Measurements from ENCODE around the gene C16orf96. TPM values are rescaled to one million over a fixed set of nuclear protein-coding genes. Genes with fewer than 3 reads are reported as not detected.
A peak's percentile ranks its signal among the peaks of the same experiment; 100 is the strongest.

C16orf96 gene
- total and polyA plus RNA-seq, 10 donors: 0.06 to 0.33 (median 0.21) TPM

- DNase-seq: no peak
- H3K4me3 ChIP-seq: no peak overlapping the region
- no peaks in the 10 kb centered on the region for H3K9me3 ChIP-seq
- no peak overlapping the region for H3K27ac ChIP-seq
- TF ChIP-seq, protein P1, sequence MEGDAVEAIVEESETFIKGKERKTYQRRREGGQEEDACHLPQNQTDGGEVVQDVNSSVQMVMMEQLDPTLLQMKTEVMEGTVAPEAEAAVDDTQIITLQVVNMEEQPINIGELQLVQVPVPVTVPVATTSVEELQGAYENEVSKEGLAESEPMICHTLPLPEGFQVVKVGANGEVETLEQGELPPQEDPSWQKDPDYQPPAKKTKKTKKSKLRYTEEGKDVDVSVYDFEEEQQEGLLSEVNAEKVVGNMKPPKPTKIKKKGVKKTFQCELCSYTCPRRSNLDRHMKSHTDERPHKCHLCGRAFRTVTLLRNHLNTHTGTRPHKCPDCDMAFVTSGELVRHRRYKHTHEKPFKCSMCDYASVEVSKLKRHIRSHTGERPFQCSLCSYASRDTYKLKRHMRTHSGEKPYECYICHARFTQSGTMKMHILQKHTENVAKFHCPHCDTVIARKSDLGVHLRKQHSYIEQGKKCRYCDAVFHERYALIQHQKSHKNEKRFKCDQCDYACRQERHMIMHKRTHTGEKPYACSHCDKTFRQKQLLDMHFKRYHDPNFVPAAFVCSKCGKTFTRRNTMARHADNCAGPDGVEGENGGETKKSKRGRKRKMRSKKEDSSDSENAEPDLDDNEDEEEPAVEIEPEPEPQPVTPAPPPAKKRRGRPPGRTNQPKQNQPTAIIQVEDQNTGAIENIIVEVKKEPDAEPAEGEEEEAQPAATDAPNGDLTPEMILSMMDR (IDR thresholded peaks at IDR 0.05 in 8 of 11, conservative IDR thresholded peaks at IDR 0.05 in 3 of 11): no peak
- TF ChIP-seq POLR2A (IDR thresholded peaks at IDR 0.05) (no peak), POLR2AphosphoS5 (IDR thresholded peaks at IDR 0.05) (no peak)
- intact Hi-C loops (cut with DNase I; ENCODE audit: low total_unique reads): no loop called here
- H3K36me3 ChIP-seq: peaks cover 0 to 46% (median 26%) of the 10 kb centered on the region in 6 donors
- H3K4me1 ChIP-seq: peaks cover 10 to 38% (median 29%) of the 10 kb centered on the region in 6 donors
- H3K27me3 ChIP-seq (replicated peaks in 1 of 7): no peaks in the 10 kb centered on the region
- 73 to 85% (median 77%) methylated on average over 8 of the region's 8 CpGs for WGBS, 5 donors
Measured at GRCh38 chr16:4608704-4608980, 52.5 kb downstream of the C16orf96 start.

DNA sequence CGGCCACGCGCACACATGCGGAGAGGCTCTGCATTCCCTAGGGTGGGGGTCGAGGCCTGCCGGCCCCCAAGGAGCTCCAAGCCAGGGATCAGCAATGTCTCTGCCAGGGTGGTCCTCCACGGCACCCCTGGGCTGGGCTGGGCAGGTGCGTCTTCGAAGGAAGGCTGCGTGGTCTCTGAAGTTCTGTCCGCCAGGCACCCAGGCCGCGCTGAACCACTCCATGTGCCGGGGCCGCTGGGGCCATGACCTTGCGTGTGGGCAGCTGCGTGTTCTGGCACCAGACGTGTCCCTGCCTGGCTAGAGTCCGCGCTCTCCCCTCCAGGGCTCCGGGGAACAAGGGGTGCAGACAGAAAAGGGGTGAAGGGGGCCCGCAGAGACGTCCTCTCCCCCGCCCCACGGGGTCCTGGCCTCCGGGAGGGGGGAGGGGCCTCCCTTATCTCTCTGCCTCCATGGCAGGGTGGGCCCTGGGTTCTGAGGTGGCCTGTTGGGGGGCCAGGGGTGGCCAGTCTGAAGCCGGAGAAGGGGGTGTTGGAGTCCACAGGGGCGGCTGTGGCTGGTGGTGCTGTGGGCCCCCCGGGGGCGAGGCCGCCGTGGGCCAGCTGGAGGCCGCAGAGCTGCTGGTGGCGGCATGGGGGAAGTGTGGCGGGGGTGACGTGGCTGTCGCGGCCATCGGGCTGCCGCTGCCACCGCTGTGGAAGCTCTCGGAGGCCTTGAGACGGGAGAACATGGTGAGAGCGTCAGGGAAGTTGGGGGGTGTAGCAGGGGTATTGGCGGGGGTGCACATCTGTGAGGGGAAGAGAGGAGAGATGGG is 53.3 kb downstream of the C16orf96 start:
- no peak overlapping the region for H3K4me3 ChIP-seq
- TF ChIP-seq, protein P1 (IDR thresholded peaks at IDR 0.05 in 8 of 11, conservative IDR thresholded peaks at IDR 0.05 in 3 of 11): no peak
- TF ChIP-seq POLR2AphosphoS5 (IDR thresholded peaks at IDR 0.05) (peak in 1 of 3 donors; percentile 31), POLR2A (IDR thresholded peaks at IDR 0.05) (no peak)
- H3K9me3 ChIP-seq: no peaks in the 10 kb centered on the region
- peak; percentile 72 for DNase-seq
- H3K27me3 ChIP-seq (replicated peaks in 1 of 7): no peaks in the 10 kb centered on the region
- 79 to 93% (median 87%) methylated on average over 34 to 45 of the region's 45 CpGs for WGBS, 5 donors
- H3K4me1 ChIP-seq: peaks cover 13 to 42% (median 33%) of the 10 kb centered on the region in 6 donors
- intact Hi-C loops (cut with DNase I; ENCODE audit: low total_unique reads): no loop called here
- peaks cover 0 to 46% (median 26%) of the 10 kb centered on the region in 6 donors for H3K36me3 ChIP-seq
- H3K27ac ChIP-seq: no peak overlapping the region

GRCh38 chr16:4610011-4611005 is 54.2 kb downstream of the C16orf96 start:
- peak; percentile 69 for DNase-seq

More at GRCh38 chr16:4610011-4611005, 54.2 kb downstream of the C16orf96 start:
- no peaks in the 10 kb centered on the region for H3K27me3 ChIP-seq (replicated peaks in 1 of 7)
- H3K27ac ChIP-seq: no peak overlapping the region
- intact Hi-C loops (cut with DNase I; ENCODE audit: low total_unique reads): no loop called here
- peaks cover 16 to 48% (median 39%) of the 10 kb centered on the region in 6 donors for H3K4me1 ChIP-seq
- H3K4me3 ChIP-seq: no peak overlapping the region
- 80 to 91% (median 88%) methylated on average over 22 to 32 of the region's 32 CpGs for WGBS, 5 donors
- H3K9me3 ChIP-seq: no peaks in the 10 kb centered on the region
- TF ChIP-seq, protein P1 (IDR thresholded peaks at IDR 0.05 in 8 of 11, conservative IDR thresholded peaks at IDR 0.05 in 3 of 11): no peak
- TF ChIP-seq POLR2AphosphoS5 (IDR thresholded peaks at IDR 0.05) (no peak), POLR2A (IDR thresholded peaks at IDR 0.05) (no peak)
- peaks cover 0 to 46% (median 26%) of the 10 kb centered on the region in 6 donors for H3K36me3 ChIP-seq

All from spleen (tissue), 11 donors.